Muscle layer of colon (tissue), 2 donors: ENCODE results near the gene REV3L.
"Not testable (repeated sequence)": the region's sequence is repeated elsewhere in the genome, so short reads cannot be mapped to it uniquely, and the experiment has no call there.

Experiments
- H3K27ac ChIP-seq: one replicate; pipeline ENCODE4 v1.7.0; 2013; ENCODE audit warnings: low read depth, mild to moderate bottlenecking, low read length, moderate library complexity
- H3K27me3 ChIP-seq, 2 donors: one replicate each; pipeline ENCODE4 v1.7.0; 2013; ENCODE audit warnings: low read length in 2 of 2, mild to moderate bottlenecking in 2 of 2; ENCODE audit not compliant: insufficient read depth in 2 of 2, control insufficient read depth in 1 of 2
- H3K36me3 ChIP-seq: one replicate; pipeline ENCODE4 v1.7.0; 2013; ENCODE audit warnings: mild to moderate bottlenecking, low read length; ENCODE audit not compliant: insufficient read depth
- H3K4me1 ChIP-seq: one replicate; pipeline ENCODE4 v1.7.0; 2013; ENCODE audit warnings: mild to moderate bottlenecking, low read length; ENCODE audit not compliant: insufficient read depth
- H3K4me3 ChIP-seq, 2 donors: one replicate each; pipeline ENCODE4 v1.7.0; 2013; ENCODE audit warnings: low read length in 2 of 2, low read depth in 1 of 2, mild to moderate bottlenecking in 1 of 2, moderate library complexity in 1 of 2
- H3K9ac ChIP-seq: one replicate; pipeline ENCODE4 v1.7.0; 2013; ENCODE audit warnings: low read length
- H3K9me3 ChIP-seq: one replicate; pipeline ENCODE4 v1.7.0; 2013; ENCODE audit warnings: mild to moderate bottlenecking, low read length
- donor health status: abdominal sarcoma.
- donor health status: Adenocarcinoma of cecum.

REV3L gene

GRCh38 chr6:111477481-111477938 is 5.5 kb downstream of the REV3L start:
- Histone ChIP-seq H3K9ac (no peak overlapping the region), H3K4me1 (peaks cover 33% of the 10 kb centered on the region), H3K27ac (no peak overlapping the region), H3K9me3 (no peaks in the 10 kb centered on the region), H3K36me3 (no peaks in the 10 kb centered on the region), H3K27me3 (no peaks in the 10 kb centered on the region), H3K4me3 (no peak overlapping the region)

- H3K4me3 ChIP-seq, H3K27me3 ChIP-seq, H3K9me3 ChIP-seq, H3K36me3 ChIP-seq, H3K27ac ChIP-seq, H3K9ac ChIP-seq: not testable (repeated sequence)
- H3K4me1 ChIP-seq = peaks cover 33% of the 10 kb centered on the region
Observed at GRCh38 chr6:111476061-111476460, 7.0 kb downstream of the REV3L start.

- no peaks in the 10 kb centered on the region for H3K27me3 ChIP-seq
- H3K36me3 ChIP-seq = no peaks in the 10 kb centered on the region
- H3K4me3 ChIP-seq = no peak overlapping the region
- peaks cover 31% of the 10 kb centered on the region for H3K4me1 ChIP-seq
- no peak overlapping the region for H3K27ac ChIP-seq
- H3K9me3 ChIP-seq = no peaks in the 10 kb centered on the region
- H3K9ac ChIP-seq = no peak overlapping the region
Observed at GRCh38 chr6:111474771-111475170, 8.2 kb downstream of the REV3L start.

GRCh38 chr6:111474106-111474505 is 8.9 kb downstream of the REV3L start:
- no peaks in the 10 kb centered on the region for H3K27me3 ChIP-seq
- no peak overlapping the region for H3K9ac ChIP-seq
- no peaks in the 10 kb centered on the region for H3K36me3 ChIP-seq
- H3K9me3 ChIP-seq = no peaks in the 10 kb centered on the region
- peaks cover 25% of the 10 kb centered on the region for H3K4me1 ChIP-seq
- H3K4me3 ChIP-seq = no peak overlapping the region
- no peak overlapping the region for H3K27ac ChIP-seq

- H3K9ac ChIP-seq = no peak overlapping the region
- H3K36me3 ChIP-seq = no peaks in the 10 kb centered on the region
- H3K4me1 ChIP-seq = peaks cover 17% of the 10 kb centered on the region
- H3K27ac ChIP-seq = no peak overlapping the region
- no peaks in the 10 kb centered on the region for H3K27me3 ChIP-seq
- no peak overlapping the region for H3K4me3 ChIP-seq
- H3K9me3 ChIP-seq = no peaks in the 10 kb centered on the region
Observed at GRCh38 chr6:111472933-111473435, 10.0 kb downstream of the REV3L start.

- H3K9me3 ChIP-seq = no peaks in the 10 kb centered on the region
- H3K36me3 ChIP-seq = no peaks in the 10 kb centered on the region
- no peak overlapping the region for H3K27ac ChIP-seq
- H3K4me1 ChIP-seq = peaks cover 11% of the 10 kb centered on the region
- no peak overlapping the region for H3K4me3 ChIP-seq
- H3K27me3 ChIP-seq = no peaks in the 10 kb centered on the region
- no peak overlapping the region for H3K9ac ChIP-seq
Observed at GRCh38 chr6:111471958-111472357, 11.1 kb downstream of the REV3L start.

- H3K4me3 ChIP-seq = no peak overlapping the region
- H3K9me3 ChIP-seq = no peaks in the 10 kb centered on the region
- H3K9ac ChIP-seq = no peak overlapping the region
- peaks cover 10% of the 10 kb centered on the region for H3K4me1 ChIP-seq
- no peaks in the 10 kb centered on the region for H3K27me3 ChIP-seq
- no peak overlapping the region for H3K27ac ChIP-seq
- no peaks in the 10 kb centered on the region for H3K36me3 ChIP-seq
Observed at GRCh38 chr6:111471533-111471932, 11.5 kb downstream of the REV3L start.

- H3K4me1 ChIP-seq = peaks cover 10% of the 10 kb centered on the region
- H3K4me3 ChIP-seq = no peak overlapping the region
- H3K9me3 ChIP-seq = no peaks in the 10 kb centered on the region
- H3K9ac ChIP-seq = no peak overlapping the region
- no peaks in the 10 kb centered on the region for H3K36me3 ChIP-seq
- no peaks in the 10 kb centered on the region for H3K27me3 ChIP-seq
- no peak overlapping the region for H3K27ac ChIP-seq
Observed at GRCh38 chr6:111470991-111471390, 12.0 kb downstream of the REV3L start.

GRCh38 chr6:111469543-111469942 is 13.5 kb downstream of the REV3L start:
- no peak overlapping the region for H3K9ac ChIP-seq

GRCh38 chr6:111468329-111469012 is 14.5 kb downstream of the REV3L start:
- H3K4me3 ChIP-seq = no peak overlapping the region
- H3K27ac ChIP-seq = no peak overlapping the region
- peaks cover 8% of the 10 kb centered on the region for H3K4me1 ChIP-seq
- no peaks in the 10 kb centered on the region for H3K36me3 ChIP-seq
- H3K9ac ChIP-seq = no peak overlapping the region
- no peaks in the 10 kb centered on the region for H3K27me3 ChIP-seq
- no peaks in the 10 kb centered on the region for H3K9me3 ChIP-seq

More at GRCh38 chr6:111469543-111469942, 13.5 kb downstream of the REV3L start:
- peaks cover 9% of the 10 kb centered on the region for H3K4me1 ChIP-seq
- no peaks in the 10 kb centered on the region for H3K36me3 ChIP-seq
- H3K27me3 ChIP-seq = no peaks in the 10 kb centered on the region
- no peaks in the 10 kb centered on the region for H3K9me3 ChIP-seq
- no peak overlapping the region for H3K4me3 ChIP-seq
- no peak overlapping the region for H3K27ac ChIP-seq

GRCh38 chr6:111464184-111464583 is 18.8 kb downstream of the REV3L start:
- Histone ChIP-seq H3K9me3 (no peaks in the 10 kb centered on the region), H3K4me3 (no peak overlapping the region), H3K9ac (no peak overlapping the region), H3K36me3 (peaks cover 6% of the 10 kb centered on the region), H3K27ac (no peak overlapping the region), H3K4me1 (peaks cover 21% of the 10 kb centered on the region), H3K27me3 (no peaks in the 10 kb centered on the region)
